ENCODE data around the gene C10orf88. TPM values are rescaled to one million over a fixed set of nuclear protein-coding genes. Genes with fewer than 3 reads are reported as not detected.

The C10orf88 gene
- total RNA-seq, 1 donor from 2014 or later = 10.0 TPM

GRCh38 chr10:122998934-122999333 is 44.9 kb upstream of the C10orf88 start:
- Mint-ChIP-seq H3K4me3 (ENCODE audit: unreplicated experiment) (no peak overlapping the region), H3K27me3 (ENCODE audit: unreplicated experiment) (no peaks in the 10 kb centered on the region), H3K36me3 (ENCODE audit: unreplicated experiment) (peaks cover 16% of the 10 kb centered on the region), H3K4me1 (ENCODE audit: unreplicated experiment) (peaks cover 6% of the 10 kb centered on the region), H3K9me3 (ENCODE audit: unreplicated experiment) (no peaks in the 10 kb centered on the region), H3K27ac (ENCODE audit: unreplicated experiment) (no peak overlapping the region)
- no peak for DNase-seq (ENCODE audit: extremely low spot score, unreplicated experiment)
- no peak for TF ChIP-seq CTCF (IDR thresholded peaks at IDR 0.05)

DNA sequence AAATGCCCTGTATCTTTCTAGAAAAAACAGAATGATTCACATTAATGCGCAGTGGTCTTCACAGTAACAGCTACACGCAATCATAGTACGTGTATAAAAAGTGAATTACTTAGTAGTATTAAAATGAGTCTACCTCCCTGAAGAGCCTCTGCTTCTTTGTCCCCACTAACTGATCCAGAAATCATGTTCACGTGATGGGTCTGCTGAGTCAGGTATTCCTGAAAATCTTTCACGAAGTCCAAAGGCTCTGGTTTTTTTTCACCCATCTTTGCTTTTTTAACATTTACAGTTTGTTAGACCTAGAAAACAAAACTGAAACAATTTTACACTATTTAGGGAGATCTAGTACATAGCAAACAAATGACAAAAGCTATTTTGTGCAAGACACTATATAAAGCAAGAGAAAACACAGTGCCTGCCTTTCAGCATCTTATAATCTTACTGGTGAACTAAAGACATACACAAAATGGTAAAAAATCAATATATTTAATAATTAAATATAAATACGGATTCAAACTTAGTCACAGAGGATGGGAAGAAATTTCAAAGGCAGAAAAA is 44.4 kb upstream of the C10orf88 start:
- Mint-ChIP-seq H3K4me1 (ENCODE audit: unreplicated experiment) (peaks cover 6% of the 10 kb centered on the region), H3K4me3 (ENCODE audit: unreplicated experiment) (no peak overlapping the region), H3K9me3 (ENCODE audit: unreplicated experiment) (no peaks in the 10 kb centered on the region), H3K27me3 (ENCODE audit: unreplicated experiment) (no peaks in the 10 kb centered on the region), H3K36me3 (ENCODE audit: unreplicated experiment) (peaks cover 19% of the 10 kb centered on the region), H3K27ac (ENCODE audit: unreplicated experiment) (no peak overlapping the region)
- no peak for TF ChIP-seq CTCF (IDR thresholded peaks at IDR 0.05)
- no peak for DNase-seq (ENCODE audit: extremely low spot score, unreplicated experiment)

GRCh38 chr10:122997864-122998263 is 43.8 kb upstream of the C10orf88 start:
- Mint-ChIP-seq H3K27ac (ENCODE audit: unreplicated experiment) (no peak overlapping the region), H3K4me3 (ENCODE audit: unreplicated experiment) (no peak overlapping the region), H3K9me3 (ENCODE audit: unreplicated experiment) (no peaks in the 10 kb centered on the region), H3K36me3 (ENCODE audit: unreplicated experiment) (peaks cover 21% of the 10 kb centered on the region), H3K27me3 (ENCODE audit: unreplicated experiment) (no peaks in the 10 kb centered on the region), H3K4me1 (ENCODE audit: unreplicated experiment) (peaks cover 6% of the 10 kb centered on the region)
- no peak for TF ChIP-seq CTCF (IDR thresholded peaks at IDR 0.05)
- DNase-seq (ENCODE audit: extremely low spot score, unreplicated experiment) = no peak

DNA sequence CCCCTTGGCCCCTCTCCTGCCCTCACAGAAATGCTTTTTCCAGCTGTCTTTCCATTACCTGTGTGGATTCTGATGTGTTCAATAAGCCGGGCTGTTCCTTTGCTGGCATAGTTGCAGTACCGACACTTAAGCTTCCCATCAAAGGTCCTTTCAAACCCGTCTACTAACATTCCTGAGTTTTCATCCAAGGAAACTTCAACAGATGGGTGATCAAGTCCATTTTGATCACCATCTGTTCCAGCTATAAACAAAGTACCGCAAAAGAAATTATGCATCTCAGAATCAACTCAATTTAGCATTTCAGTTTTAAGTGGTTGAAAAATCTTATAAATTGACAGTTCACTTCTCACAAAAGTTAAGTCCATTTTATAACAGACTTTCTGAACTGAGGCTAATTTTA is 41.9 kb upstream of the C10orf88 start:
- peaks cover 17% of the 10 kb centered on the region for H3K36me3 Mint-ChIP-seq (ENCODE audit: unreplicated experiment)
- no peak for DNase-seq (ENCODE audit: extremely low spot score, unreplicated experiment)
- TF ChIP-seq CTCF (IDR thresholded peaks at IDR 0.05) = no peak
- H3K27ac Mint-ChIP-seq (ENCODE audit: unreplicated experiment) = no peak overlapping the region
- no peaks in the 10 kb centered on the region for H3K27me3 Mint-ChIP-seq (ENCODE audit: unreplicated experiment)
- H3K4me1 Mint-ChIP-seq (ENCODE audit: unreplicated experiment) = peaks cover 6% of the 10 kb centered on the region
- H3K9me3 Mint-ChIP-seq (ENCODE audit: unreplicated experiment) = no peaks in the 10 kb centered on the region
- H3K4me3 Mint-ChIP-seq (ENCODE audit: unreplicated experiment) = no peak overlapping the region

DNA sequence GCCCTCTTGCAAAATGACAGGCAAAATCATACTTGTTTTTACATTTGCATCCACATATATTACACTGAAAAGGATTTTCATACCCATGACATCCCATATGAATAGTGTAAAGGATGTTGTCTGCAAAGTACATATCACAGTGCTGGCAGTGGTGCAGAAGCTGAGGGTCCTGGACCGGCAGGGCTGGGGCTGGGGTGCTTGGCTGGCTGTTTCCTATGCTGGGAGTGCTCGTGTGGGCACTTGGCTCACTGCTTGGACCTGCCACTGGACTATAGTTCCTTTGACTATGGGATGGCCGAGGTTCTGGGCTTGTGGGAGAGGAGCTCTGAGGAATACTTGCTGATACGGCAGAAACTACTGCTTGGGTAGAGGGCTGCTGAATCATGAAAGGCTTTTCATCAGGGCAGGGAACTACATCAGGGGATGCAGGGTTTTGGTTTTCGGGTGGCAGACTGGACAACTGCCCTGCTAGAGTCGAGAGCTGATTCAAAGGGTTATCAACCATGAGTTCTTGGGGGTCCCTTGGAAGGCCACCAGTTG is 39.8 kb upstream of the C10orf88 start:
- Mint-ChIP-seq H3K27ac (ENCODE audit: unreplicated experiment) (no peak overlapping the region), H3K27me3 (ENCODE audit: unreplicated experiment) (no peaks in the 10 kb centered on the region), H3K9me3 (ENCODE audit: unreplicated experiment) (no peaks in the 10 kb centered on the region), H3K4me3 (ENCODE audit: unreplicated experiment) (no peak overlapping the region), H3K36me3 (ENCODE audit: unreplicated experiment) (peaks cover 22% of the 10 kb centered on the region), H3K4me1 (ENCODE audit: unreplicated experiment) (peaks cover 6% of the 10 kb centered on the region)
- TF ChIP-seq CTCF (IDR thresholded peaks at IDR 0.05) = no peak
- DNase-seq (ENCODE audit: extremely low spot score, unreplicated experiment) = no peak

All from osteocyte (in vitro differentiated cells).